Fibroblast of skin of scalp (primary cell): ENCODE data around the gene ITPA.
"Not testable (repeated sequence)": the region's sequence is repeated elsewhere in the genome, so short reads cannot be mapped to it uniquely, and the experiment has no call there.

Experiments used
- DNase-seq: peaks from one replicate; pipeline ENCODE4 v3.0.0-alpha.2; 2013

ITPA gene

DNA sequence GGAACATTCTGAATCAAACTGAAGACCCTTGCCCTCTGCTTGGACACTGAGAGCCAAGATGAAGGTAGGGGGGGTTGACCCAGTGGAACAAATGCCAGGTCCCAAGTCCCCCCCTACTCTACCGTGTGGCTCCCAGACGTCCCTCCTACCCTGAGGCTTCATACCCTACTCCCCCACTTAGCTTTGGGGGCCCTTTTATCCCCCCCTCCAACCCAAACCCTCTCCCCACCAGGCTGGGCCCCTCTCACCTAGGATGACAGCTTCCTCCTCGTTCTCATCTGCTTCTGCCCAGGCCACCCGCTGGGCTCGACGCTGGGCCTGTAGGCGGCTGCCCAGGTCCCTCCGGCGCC is 6.4 kb upstream of the ITPA start:
- DNase-seq: no peak

DNA sequence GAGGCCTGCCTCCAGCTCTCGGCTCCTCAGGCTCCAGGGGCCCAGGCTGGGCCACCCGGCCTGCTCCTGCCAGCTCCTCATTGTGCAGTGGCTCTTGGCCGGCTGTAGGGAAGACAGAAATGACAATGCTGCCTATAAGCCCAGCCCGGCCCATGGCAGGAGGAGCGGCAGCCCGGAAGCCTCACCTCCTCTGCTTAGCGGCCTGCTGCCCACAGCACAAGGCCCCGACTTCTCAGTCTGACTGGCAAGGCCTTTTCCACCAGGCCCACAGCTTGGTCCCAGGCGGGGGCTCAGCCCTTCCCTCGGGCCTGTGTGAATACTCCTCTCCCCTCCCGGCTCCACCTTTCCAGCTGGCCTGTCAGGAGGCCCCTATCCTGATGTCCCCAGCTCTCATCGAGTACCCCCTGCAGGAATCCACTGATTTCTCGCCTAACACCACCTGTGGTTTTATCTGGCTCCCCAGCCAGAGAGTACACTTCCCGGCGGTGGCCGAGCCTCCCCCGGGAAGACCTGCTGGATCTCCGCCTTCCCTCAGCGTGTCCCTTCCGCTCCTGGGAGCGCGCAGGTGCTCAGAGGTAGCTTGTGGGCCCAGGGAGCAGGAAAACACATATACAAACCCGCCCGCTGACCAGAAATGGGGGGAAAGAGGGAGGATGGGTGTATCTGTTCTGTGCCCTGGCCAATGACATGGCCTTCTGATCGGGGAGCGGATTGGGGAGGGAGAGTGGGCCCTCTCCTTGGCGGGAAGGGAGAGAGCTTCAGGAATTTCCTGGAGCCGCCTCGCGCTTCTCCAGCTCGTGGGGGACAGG is 5.8 kb upstream of the ITPA start:
- DNase-seq: no peak

DNA sequence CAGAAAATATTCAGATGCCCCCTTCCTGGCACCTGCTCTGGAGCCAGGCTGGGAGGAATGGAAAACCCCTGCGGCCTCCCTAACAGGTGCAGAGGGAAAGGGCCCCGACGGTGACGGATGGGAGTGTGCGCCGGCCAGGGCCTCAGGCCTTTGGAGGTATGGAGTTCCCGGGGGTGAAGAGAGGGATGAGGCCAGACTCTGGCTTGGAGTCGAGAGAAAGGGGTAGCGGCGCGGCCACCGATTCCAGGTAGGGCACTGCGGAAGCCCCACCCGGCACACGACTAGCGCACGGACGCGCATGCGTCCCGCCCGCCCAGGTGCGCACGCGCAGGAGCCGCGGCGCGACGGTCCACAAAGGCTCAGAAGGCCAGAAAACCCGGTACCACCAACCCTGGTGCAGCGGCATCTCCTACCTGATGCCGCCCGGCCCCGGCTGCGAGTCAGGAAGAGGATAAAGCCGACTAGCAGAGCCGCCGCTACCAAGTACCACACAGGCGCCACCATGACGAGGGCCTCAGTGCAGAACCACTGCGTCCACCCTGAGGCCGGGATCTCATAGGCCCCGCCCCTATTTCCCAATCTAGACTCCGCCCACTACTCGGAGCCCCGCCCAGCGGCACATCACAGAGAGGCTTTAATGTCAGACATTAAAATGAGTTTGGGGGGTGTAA is 5.0 kb upstream of the ITPA start, which contains the start of gene DDRGK1:
TSS of gene DDRGK1 (minus strand) at position 559 of the 671 bp plus-strand sequence. CDS start at position 504, 55 bp downstream.
- peak; percentile 82 for DNase-seq

DNA sequence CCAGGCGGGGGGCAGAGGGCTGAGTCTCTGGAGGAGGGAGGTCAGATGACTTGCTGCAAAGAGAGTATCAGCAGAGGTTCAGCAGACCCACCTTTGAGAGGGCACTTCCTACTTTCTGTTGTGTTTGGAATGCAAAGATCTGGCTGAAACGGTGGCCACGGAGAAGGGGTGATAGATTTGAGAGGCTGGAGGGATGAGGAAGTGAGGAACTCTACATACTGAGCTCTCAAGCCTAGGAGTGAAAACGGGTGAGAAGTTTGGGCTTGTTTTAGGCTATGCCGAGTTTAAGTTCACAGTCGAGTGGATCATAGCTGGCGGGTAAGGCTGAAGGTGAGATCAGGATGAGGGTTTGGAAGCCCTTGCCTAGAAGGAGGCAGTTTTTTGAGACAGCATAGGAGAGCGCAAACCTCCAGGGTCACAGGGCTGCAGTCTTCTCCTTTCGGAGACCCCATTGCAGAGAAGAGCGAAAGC is 477 bp upstream of the ITPA start:
- DNase-seq: no peak

DNA sequence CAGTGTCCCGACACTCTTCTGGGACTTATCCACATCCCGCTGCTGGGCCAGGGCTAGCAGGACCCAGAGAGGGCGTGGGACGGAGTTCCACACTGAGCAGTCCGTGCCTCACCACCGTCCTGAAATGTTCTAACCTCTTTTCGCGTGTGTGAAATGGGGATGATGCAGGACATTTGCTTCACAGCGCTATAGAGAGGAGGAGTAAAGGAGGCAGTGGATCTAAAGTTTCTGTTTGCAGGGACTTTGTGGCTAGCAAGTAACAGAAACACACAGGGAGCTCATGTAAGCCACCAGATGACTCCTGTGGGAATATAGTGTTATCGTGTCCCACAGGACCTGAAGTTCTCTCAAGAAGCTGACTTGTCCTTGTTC is 634 bp downstream of the ITPA start:
- DNase-seq: no peak

DNA sequence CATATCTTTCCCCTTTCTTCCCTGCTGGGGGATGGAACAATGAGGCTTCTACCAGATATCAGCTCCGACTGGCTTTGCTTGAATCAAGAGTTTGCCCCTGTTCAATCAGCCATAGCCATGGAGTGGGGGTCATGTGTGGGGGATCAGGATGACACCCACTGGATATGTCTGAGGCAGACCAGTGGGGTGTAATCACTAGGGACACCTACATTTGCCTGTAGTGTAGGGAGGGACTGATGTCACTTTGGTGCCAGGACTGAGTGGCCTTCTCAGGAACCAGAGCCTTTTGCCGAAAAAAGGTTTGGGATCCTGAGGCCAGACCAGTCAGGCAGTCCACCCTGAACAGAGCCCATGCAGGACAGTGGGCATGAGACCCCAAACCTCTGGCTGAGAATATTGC is 1.0 kb downstream of the ITPA start:
- no peak for DNase-seq

DNA sequence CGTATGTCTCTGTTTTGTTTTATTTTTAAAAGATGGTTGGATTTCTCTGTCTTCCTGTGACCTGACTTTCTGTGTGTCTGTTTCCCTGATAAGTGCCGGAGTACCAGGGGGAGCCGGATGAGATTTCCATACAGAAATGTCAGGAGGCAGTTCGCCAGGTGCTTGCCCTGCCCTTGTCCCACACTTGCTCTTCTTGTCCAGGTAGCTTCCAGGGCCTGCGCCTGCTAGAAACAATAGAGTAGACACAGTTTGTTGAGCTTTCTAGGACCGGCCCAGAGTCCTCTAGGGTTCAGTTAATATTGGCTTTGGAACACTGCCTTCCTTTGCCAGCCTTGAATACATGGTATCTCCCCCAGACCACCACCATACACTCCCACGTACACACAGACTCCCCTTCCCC is 3.9 kb downstream of the ITPA start:
- DNase-seq: no peak

DNA sequence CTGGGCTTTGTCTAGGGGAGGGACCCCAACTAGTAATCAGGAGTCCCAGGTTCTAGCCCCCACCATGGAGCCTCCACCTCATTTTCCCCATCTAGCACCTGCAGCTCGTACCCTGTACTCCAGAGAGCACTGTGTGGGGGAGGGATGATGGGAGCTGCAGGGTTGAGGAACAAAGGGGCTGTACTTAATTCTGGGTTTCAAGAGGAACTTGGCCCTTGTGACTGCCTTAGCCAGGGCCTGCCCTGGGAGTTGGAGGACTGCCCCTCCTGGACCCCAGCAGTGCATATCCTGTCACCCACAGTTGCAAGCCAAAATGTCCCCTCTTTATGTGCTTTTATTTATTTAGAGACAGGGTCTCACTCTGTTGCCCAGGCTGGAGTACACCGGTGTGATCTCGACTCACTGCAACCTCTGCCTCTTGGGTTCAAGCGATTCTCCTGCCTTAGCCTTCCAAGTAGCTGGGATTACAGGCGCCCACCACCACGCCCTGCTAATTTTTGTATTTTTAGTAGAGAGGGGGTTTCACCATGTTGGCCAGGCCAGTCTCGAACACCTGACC is 6.1 kb downstream of the ITPA start:
- not testable (repeated sequence) for DNase-seq

DNA sequence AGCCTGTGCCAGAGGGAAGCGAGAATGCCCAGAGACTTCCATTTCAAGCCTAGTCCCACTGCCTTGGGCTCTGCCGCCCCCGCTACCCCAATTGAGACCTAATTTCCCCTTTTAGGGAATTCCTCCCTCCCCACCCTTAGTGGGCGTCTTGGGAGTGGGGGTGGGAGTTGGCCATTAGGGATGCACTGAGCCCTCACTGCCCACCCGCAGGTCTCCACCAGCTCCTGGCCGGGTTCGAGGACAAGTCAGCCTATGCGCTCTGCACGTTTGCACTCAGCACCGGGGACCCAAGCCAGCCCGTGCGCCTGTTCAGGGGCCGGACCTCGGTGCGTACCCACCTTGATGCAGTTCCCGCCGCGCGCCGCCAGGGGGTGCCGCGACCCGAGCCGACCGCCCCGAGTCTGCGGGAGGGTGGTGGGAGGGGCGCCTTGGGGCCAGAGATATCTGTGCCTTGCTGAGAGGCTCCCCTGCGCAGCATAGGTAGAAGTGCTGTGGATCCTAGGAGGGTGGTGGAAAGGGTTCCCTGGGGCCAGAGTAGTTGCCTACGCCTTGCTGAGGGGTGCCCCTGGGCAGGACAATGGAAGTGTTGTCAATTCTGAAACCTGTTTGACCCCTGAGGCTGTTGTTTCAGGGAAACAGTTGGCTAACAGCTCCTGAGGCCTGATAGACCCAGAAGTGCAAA is 9.2 kb downstream of the ITPA start:
- DNase-seq: peak; percentile 45

DNA sequence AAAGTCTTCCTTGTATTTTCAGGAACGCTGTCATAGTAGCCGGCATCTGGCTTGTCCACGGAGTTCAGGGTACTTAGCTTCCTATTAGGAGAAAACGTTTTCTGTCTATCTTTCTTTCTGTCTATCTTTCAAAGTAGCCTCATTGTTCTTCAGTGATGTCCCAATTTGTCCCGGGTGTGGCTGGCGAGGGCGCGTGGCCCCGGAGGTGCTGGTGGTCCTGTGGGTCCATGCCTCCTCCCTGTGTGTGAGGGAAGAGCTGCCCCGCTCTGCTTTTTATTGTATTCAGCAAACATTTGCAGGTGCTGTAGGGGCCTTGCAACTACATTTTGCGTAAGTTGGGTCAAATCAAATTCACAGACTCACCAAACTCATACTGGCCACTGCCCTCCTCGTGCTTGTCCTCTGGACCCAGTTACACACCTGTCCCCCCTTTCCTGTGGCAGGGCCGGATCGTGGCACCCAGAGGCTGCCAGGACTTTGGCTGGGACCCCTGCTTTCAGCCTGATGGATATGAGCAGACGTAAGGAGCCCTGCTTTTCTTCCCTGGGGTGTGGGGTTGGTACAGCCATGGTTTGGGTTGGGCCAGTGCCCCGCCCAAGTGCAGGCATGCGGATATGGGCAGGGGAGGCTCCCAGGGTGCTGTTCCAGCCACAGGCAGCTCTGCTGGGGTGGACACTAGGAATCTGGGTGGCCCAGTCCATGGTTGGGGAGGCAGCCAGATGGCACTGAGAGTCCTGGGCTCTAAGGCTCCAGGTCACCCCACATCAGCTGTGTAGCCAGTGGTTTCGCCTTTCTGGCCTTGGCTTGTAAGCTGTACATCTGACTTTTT is 12.3 kb downstream of the ITPA start:
- no peak for DNase-seq

DNA sequence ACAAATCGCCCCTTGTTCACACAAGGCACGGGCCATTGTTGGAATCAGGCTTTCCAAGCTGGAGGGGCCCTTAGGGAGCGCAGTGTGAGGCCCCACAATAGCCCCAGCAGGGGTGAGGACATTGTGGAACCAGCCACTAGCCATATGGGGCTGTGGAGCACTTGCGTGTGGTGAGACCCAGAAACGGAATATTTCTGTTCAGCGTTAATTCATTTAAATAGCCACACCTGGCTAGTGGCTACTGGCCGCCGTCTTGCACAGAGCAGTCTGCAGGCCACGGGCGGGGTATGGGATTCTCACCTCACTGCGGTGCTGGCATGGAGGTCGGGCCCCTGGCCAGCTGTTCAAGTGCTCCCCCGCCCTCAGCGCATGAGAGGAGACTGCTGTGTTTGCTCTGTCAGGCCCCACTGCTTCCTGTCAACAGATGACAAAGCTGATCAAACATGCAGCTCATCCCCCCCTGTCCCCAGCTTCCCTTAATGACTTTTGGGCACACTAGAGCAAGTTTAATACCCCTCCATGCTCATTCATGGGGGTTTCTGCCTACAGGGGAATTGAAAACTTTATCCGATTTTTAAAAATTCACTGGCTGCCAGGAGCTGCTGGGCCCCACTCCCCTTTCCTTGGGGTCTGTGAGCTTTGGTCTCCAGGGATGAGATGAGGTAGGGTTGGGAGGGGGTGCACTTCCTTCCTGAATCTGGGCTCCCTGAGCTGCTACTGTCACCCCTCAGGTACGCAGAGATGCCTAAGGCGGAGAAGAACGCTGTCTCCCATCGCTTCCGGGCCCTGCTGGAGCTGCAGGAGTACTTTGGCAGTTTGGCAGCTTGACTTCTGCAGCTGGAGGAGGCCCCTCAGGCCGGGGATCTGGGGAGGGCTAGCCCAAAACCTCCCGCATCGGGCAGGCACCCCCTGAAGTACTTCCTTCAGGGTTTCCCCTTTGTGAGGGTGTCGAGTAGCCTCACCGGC is 13.6 kb downstream of the ITPA start:
- no peak for DNase-seq

DNA sequence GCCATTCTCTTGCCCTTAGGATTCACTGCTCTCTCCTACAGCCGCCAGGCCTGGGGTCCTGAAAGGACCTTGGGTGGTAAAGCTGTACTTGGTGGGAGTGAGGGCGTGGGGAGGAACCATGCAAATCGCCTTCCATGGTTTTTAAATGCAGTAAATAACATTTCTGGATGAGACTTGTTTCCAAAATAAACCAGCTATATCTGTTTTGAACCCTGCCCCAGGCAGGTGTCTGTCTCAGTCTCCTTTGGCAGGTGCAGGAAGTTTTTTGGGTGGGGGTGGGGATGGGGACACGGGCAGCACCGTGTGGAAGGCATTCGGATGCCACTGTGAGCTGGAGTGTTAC is 14.3 kb downstream of the ITPA start:
- no peak for DNase-seq

DNA sequence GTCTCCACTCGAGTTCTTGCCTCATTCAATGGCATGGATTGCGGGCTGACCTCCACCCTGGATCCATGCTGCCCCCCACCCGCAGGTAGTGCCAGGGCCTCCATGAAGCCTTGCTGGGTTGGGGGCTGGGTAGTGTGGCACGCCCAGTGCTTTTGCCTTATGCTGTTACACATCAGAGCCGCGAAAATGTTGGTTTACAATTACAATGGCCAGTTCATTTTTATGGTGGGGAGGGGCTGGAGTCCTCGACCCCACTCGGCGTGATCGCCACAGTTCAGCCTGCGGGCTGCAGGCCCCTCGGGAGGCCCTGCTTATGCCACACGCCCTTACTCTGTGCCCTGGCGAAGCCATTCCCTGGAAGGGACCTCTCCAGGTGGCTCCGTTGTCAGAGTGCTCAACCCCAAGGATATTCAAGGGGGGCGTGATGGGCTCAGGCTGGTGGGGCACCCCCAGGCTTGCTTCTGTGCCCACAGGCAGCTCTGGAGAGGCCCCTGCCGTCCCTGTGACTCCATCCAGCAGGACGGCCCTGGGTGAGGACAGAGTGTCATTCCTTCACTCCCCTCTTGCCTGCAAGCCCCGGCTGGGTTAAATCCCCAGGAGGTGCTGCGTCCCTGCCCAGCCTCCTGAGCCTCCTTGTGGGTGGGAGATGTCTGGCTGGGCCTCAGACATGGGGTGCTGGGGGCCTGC is 14.8 kb downstream of the ITPA start:
- no peak for DNase-seq

DNA sequence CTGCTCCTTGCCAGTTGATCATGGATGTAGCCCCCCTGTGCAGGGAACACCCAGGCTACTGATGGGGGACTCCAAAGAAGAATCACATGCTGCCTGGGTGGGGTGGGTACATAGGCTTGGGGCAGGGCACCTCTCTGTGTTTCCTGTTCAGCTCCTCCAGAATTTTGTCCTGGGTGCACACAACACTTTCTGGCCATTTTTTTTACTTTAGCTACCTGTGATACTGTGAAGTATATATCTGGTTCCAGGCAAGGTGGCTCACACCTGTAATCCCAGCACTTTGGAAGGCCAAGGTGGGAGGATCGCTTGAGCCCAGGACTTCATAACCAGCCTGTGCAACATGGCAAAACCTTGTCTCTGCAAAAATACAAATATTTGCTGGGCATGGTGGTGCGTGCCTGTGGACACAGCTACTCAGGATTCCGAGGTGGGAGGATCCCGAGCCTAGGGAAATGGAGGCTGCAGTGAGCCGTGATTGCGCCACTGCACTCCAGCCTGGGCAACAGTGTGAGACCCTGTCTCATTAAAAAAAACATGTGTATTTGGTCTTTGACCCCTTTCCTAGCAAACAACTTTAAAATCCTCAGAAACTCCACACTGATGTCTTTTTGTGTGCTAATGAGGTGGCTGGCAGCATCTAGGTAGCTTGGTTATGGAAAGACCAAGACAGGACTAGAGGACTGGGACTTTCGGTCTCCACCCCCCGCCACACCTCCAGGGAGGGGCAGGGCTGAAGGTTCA is 15.6 kb downstream of the ITPA start:
- no peak for DNase-seq

DNA sequence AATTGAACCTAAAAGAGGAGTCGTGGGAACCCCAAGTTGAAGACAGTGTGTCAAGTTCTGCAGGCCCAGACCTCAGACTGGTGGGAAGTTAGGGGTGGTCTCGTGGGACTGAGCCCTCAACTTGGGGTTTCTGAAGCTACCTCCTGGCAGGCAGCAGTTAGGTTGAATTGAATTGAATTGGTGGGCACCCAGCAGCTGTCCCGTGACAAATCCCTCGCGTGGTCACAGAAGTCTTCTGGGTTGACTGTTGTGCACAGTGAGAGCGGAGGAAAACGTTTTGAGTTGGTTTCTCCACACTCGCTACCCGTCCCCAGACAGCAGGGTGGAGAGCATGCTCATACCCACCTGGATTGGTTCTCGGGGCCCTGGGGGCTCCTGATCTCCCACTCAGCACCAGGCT is 16.8 kb downstream of the ITPA start:
- no peak for DNase-seq

DNA sequence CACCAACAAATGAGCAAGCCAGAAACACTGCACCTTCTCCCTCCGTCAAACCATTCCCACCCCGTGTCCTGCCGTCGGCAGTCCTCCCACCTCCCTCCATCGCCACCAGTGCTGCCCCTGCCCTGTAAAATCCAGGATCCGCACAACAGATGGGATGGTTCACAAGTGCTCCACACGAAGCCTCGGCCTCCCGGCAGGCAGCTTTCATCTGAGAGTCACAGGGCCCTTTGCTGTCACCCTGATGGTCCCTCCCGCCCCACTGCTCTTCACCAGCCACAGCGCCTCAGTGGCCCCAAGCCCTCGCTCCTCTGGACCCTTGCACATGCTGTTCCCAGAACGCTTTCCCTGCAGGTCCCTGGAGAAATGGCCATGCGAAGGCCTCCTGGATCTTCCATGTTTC is 17.6 kb downstream of the ITPA start:
- DNase-seq: no peak

DNA sequence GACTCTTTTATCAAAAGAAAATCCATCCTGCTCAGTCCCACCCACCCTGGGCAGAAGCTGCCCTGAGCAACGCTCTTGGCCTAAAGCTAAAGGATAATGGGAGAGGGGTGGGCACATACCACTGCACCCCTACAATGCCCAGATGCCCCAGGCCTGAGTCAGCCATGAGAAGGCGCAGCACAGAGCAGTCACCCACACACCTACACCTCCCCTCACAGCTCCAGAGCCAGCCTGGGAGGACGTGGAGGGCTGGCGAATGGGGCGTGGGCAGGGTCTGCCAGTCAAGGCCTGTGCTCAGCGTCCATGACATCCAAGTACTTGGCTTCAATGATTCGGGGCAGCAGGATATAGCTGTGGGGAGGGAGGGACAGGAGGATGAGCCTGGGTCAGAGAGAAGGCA is 18.2 kb downstream of the ITPA start:
- no peak for DNase-seq

DNA sequence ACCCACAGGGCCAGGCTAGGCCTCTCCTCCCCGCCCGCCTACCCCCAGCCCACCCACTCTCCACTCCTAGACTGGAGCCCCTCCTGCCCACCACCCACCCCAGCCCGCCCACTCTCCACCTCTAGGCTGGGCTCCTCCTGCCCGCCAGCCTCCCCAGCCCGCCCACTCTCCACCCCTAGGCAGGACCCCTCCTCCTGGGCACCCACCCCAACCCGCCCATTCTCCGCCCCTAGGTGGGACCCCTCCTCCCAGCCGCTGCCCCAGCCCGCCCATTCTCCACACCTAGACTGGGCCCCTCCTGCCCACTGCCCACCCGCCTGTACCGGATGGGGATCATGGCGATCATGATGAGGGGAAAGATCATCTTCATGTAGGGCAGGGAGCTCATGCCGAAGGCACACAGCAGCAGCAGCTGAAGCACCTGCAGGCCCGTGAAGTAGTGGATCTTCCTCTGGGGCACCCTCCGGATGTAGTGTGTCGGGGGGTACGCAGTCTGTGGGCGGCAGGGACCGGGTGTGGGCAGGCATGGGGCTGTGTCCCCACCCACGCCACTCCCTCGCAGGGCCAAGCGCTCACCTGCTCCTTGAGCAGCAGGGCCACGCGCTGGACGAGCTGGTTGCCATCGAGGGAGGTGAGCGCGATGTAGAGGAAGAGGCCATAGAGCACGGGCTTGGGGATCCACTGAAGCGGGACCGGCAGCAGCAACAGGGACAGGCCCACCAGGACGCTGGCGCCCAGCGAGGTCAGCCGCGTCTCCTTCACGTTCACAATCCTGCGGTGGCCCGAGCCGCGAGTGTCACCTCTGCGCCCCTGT is 18.8 kb downstream of the ITPA start:
- DNase-seq: no peak

DNA sequence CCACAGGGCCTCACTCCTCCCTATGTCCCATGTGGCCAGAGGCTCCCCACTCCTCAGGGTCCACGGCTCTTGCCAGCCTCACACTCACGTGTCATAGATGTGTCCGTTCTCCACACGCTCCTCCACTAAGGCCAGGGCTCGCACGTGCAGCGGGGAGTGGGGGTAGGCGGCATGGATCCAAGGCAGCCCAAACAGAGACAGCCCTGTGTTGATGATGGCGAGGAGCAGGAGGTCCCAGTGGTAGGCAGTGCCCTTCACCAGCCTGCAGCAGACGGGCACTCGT is 19.4 kb downstream of the ITPA start:
- no peak for DNase-seq
